GM21381 (cell line): ENCODE results near the gene MEGF6.

ENCODE experiments used
- ATAC-seq: cut with Tn5 transposase; IDR thresholded peaks from one replicate; pipeline ENCODE4 v1.9.1; 2021; ENCODE audit warnings: mild to moderate bottlenecking, moderate library complexity; ENCODE audit not compliant: unreplicated experiment

The MEGF6 gene

DNA sequence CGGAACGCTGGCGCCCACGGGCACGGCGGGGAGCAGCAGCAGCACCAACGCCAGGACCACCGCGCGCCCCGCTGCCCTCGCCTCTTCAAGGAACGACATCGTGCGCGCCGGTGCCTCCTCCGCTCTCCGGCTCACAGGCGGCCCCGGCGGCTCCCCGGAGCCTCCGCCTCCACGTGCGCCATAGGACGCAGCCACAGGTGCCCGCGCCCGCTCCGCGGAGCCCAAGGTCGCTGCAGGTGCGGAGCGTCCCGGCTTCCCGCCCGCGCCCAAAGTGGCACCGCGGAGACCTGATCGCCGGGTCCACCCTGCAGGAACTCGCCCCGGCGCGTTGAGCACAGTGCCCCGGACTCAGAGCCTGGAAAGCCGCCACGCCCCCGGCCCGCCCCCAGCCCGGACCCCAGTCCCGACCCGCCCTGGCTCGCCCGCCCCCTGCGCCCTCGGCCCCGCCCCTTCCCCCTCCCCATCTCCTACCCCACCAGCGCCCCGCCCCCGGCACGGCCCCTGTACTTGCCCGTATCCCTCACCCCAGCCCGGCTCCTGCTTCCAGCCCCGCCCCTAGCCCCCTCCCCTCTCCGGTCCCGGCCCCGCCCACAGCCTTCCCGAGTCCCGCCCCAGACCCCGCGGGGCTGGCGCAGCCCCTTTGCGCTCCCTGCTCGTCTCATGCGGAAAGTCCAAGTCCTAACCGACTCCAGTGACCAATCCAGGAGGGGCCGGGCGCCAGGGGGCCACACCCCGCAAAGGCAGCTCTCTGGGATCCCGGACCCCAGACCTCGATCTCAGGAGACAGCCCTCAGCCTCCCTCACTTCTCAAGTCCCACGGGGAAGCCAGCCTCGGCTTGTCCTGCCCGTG, at the start of gene MEGF6:
MEGF6 (minus strand) TSS at position 339 of the 850 bp plus-strand sequence; CDS start at position 99, 240 bp downstream.
- ATAC-seq: no peak

- ATAC-seq: no peak
Observed at GRCh38 chr1:3660704-3661103, 49.4 kb upstream of the MEGF6 start.

GRCh38 chr1:3659093-3659492, 47.8 kb upstream of the MEGF6 start:
- no peak for ATAC-seq

- ATAC-seq: no peak
Observed at GRCh38 chr1:3658231-3658615, 46.9 kb upstream of the MEGF6 start.

DNA sequence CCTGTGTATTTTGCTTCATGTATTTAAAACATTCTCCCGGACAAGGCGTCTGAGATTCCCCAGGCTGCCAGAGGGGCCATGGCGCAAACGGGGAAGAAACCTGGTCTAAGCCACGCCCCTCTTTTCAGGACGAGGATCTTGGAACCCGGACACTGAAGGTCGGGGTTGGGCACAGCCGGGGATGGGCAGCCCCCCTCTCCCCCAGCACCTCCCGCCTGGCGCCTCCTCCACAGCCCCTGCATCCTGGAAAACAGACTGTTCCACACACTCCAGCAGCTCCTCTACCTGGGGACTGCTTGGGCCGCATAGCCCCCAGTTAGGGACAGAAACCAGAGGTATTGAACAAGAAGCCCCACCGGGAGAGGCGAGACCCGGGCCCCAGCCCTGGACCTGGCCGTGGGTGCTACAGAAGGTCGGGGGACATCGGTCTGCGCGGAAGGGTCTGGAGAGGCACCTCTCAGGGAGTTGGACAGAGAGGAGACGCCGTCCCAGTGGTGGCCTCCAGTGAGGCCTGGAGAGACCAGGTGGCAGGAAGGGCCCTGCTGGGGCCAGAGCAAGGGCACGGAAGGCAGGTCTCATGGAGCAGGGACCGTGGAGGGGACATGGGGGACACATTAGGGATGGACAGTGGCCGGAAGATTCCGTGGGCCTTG, 46.4 kb upstream of the MEGF6 start:
- ATAC-seq: no peak

DNA sequence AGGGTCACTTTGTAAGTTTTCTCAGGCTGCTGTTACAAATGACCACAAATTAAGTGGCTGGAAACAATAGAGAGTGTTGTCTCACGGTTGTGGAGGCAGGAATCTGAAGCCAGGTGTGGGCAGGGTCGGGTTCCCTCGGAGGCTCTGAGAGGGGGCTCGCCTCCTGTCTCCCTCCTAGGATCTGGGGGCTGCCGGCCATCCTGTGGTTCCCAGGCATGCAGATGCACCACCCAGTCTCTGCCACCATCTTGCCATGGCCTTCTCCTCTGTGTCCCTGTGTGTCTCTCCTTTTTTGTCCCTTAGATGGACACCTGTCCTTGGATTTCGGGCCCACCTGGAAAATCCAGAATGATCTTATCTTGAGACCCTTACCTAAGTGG, 45.8 kb upstream of the MEGF6 start:
- peak; percentile 4 for ATAC-seq

GRCh38 chr1:3656450-3657095, 45.3 kb upstream of the MEGF6 start:
- peak; percentile 63 for ATAC-seq

DNA sequence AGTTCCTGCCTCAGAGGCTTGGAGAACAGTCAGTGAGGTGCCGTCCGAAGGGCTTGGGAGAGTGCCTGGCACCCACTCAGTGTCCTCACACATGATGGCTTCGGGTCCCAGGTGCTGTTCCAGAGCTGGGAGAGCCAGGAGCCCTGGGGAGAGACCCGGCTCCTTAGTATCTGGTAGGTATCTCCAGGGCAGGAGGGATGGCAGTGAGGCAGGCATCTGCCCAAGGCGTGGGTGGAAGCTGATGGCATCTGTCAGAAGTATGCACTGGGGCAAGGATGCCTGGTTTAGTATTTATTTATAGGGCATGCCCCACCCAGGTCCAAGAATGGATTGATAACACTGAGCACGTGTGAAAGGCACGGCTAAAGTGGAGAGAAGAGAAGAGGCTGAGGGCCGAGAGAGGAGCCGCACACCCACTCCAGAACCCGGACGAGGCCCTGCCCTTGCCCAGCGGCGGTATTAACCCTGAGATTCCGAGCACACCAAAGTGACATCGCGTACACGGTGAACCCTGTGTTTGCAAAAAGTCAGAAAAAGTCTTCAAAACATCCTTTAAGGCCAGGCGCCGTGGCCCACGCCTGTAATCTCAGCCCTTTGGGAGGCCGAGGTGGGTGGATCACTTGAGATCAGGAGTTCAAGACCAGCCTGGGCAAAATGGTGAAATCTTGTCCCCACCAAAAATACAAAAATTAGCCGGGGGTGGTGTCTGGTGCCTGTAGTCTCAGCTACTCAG, 43.4 kb upstream of the MEGF6 start:
- ATAC-seq: no peak

- ATAC-seq: no peak
Observed at GRCh38 chr1:3653286-3653618, 41.9 kb upstream of the MEGF6 start.

DNA sequence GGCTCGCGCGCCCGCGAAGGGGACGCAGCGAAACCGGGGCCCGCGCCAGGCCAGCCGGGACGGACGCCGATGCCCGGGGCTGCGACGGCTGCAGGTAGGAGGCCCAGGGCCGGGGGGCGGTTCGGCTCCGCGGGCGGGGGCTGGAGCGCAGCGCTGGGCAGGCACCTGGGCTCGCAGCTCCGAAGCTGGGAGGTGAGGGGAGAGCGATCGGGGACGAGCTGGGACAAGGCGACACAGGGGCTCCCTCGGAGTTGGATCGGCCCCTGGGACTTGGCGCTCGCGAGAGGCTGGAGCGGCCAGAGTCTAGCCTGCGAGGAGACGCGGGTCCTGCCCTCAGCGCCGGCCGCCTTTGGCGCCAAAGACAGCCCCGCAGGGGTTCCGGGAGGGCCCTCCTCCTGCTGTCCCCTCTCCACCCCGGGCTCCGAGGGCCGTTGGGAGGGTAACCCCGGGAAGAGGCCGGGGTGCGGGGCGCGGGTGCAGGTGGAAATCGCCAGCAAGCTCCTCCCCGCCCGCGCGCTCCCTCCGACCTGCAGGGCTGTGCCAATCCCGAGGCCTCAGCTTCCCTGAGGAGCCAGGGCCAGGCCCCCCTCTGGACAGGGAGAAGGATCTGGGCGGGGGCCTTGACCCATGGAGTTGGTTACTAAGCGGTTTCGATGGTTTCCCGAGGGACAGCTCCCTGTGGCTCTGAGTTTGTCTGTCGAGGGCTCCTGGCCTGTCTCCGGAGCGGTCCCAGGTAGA, 41.4 kb upstream of the MEGF6 start:
- no peak for ATAC-seq

DNA sequence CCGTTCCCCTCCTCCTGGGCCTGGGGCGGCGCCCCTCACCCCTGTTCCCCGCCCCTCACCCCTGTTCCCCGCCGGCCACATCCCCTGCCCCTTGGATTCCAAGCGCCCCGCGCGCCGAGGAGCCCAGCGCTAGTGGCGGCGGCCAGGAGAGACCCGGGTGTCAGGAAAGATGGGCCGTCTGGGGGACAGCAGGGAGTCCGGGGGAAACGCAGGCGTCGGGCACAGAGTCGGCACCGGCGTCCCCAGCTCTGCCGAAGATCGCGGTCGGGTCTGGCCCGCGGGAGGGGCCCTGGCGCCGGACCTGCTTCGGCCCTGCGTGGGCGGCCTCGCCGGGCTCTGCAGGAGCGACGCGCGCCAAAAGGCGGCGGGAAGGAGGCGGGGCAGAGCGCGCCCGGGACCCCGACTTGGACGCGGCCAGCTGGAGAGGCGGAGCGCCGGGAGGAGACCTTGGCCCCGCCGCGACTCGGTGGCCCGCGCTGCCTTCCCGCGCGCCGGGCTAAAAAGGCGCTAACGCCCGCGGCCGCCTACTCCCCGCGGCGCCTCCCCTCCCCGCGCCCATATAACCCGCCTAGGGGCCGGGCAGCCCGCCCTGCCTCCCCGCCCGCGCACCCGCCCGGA, 40.7 kb upstream of the MEGF6 start, which contains the start of gene TP73:
TP73 (plus strand) TSS at position 587 of the 618 bp plus-strand sequence. CDS start 29,850 bp downstream, outside the sequence.
- no peak for ATAC-seq

- no peak for ATAC-seq
Observed at GRCh38 chr1:3651026-3651929, 40.0 kb upstream of the MEGF6 start.

GRCh38 chr1:3650248-3651025, 39.1 kb upstream of the MEGF6 start:
- ATAC-seq: no peak

- ATAC-seq: peak; percentile 83
Observed at GRCh38 chr1:3649342-3650247, 38.3 kb upstream of the MEGF6 start, which contains the start of gene WRAP73. WRAP73 (minus strand) TSS chr1:3650103; CDS start chr1:3649999, 104 bp downstream.

DNA sequence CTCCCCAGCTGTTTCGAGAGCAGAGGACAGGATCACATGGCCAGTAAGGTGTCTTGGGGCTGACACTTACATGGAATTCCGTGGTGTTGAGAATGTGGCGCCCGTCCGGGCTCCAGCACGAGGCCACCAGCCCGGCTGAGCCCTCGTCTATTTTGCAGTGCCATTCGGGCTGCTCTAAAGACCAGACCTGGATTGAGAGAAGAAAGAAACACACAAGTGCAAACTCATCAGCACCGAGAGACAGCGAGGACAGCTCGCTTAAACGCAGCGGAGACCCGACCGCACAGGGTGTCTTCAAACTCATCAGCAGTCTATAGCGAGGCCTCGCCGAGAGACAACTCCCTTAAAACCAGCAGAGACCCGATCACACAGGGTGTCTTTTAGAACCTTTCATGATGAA, 35.3 kb upstream of the MEGF6 start:
- ATAC-seq: no peak

DNA sequence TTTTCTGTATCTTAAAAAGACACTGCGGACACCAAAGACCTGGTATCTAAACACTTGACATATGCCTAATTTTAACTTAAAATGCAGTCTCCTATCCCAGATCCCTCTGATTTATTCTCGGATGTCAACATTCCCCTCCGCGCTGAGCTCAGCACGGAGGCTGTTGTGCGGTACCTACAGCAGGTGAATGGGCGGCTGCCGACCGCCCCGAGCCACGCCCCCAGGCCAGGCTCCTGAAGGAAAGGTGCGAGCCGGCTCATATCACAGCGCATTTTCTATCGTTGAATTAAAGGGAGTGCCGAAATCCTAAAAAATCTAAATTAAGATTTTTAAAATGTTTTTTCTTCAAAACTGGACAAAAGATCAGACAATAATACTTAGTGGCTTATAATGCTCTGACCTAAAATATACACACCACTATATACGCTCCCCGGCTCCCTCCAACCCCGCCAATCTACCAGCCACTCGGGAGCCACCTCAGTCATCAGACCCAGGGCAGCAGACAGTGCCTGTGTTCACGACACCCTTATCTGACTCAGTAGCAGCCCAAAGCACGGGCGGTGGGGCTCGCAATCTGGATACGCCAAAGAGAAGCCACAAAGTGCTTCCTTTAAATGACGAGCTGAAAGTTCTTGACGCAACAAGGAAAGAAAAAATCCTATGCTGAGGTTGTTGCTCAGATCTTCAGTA, 34.5 kb upstream of the MEGF6 start:
- ATAC-seq: no peak

DNA sequence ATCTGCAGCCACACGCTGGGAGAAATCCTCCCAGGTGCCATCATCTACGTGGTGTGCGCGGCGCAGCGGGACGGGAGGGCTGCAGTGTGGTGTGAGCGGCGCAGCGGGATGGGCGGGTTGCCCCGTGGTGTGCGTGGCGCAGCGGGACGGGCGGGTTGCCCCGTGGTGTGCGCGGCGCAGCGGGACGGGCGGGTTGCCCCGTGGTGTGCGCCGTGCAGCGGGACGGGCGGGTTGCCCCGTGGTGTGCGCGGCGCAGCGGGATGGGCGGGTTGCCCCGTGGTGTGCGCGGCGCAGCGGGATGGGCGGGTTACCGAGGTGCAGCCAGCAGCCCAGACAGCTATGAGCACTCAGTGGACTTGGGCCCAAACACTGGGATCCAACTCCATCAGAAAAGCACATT, 33.9 kb upstream of the MEGF6 start:
- no peak for ATAC-seq
